ENCODE results near the gene TMEM204. TPM values are rescaled to one million over a fixed set of nuclear protein-coding genes. Genes with fewer than 3 reads are reported as not detected.

TMEM204 gene
- total RNA-seq, 1 experiment from 2014 or later: 0.42 TPM

- Histone ChIP-seq H3K4me3 (ENCODE audit: insufficient read depth, low read depth, low read length) (no peak overlapping the region), H3K27me3 (ENCODE audit: control insufficient read depth, insufficient read depth, low read length) (no peaks in the 10 kb centered on the region), H3K36me3 (replicated peaks; ENCODE audit: control insufficient read depth, insufficient read depth, low read length) (no peaks in the 10 kb centered on the region)
- no peak for DNase-seq
Measured at GRCh38 chr16:1525871-1526607, 7.4 kb upstream of the TMEM204 start.

DNA sequence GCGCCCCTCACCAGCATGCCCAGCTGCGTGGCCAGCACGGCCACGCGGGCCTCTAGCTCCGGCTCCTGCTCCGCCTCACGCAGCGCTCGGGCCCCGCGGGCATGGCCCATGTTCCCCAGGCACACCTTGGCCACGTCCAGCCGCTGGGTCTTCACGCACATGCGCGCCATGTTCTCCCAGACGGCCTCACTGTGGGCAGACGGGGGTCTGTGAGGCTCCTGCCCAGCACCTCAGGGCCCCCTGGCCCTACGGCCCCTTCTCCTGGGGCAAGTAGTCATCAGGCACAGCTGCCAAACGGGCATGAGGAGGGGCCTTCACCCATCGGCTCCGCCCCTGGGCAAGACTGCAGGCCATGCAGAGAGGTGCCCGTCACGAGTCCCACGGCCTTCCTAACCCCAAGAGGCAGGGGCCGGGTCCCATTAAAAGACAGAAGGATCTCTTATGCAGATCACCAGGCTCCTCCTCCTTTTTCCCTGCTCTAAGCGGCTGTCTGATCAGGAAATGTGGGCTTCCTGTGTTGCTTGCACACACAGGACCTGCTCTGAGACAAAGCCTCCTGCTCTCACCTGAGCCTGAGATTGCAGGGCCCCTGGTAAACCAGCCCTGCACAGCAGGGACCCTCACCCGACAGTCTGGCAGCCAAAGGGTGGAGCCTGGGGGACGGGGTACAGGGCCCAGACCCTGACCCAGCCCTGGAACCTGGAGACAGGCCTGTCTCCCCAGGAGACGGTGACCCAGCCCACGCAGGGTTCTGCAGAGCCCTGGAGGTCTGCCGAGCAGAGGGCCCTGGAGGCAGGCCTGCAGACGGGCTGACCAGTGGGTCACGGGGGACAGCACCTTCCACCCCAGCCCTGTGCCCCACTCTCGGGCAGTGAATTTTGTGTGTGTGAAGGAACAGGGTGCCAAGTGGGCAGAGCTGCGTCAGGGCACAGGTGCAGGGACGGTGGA, 6.6 kb upstream of the TMEM204 start:
- DNase-seq: no peak
- Histone ChIP-seq H3K36me3 (replicated peaks; ENCODE audit: control insufficient read depth, insufficient read depth, low read length) (no peaks in the 10 kb centered on the region), H3K4me3 (ENCODE audit: insufficient read depth, low read depth, low read length) (no peak overlapping the region), H3K27me3 (ENCODE audit: control insufficient read depth, insufficient read depth, low read length) (no peaks in the 10 kb centered on the region)

GRCh38 chr16:1527836-1528811, 5.3 kb upstream of the TMEM204 start:
- Histone ChIP-seq H3K27me3 (ENCODE audit: control insufficient read depth, insufficient read depth, low read length) (no peaks in the 10 kb centered on the region), H3K36me3 (replicated peaks; ENCODE audit: control insufficient read depth, insufficient read depth, low read length) (no peaks in the 10 kb centered on the region), H3K4me3 (ENCODE audit: insufficient read depth, low read depth, low read length) (no peak overlapping the region)
- no peak for DNase-seq

- Histone ChIP-seq H3K27me3 (ENCODE audit: control insufficient read depth, insufficient read depth, low read length) (no peaks in the 10 kb centered on the region), H3K4me3 (ENCODE audit: insufficient read depth, low read depth, low read length) (no peak overlapping the region), H3K36me3 (replicated peaks; ENCODE audit: control insufficient read depth, insufficient read depth, low read length) (no peaks in the 10 kb centered on the region)
- no peak for DNase-seq
Measured at GRCh38 chr16:1528921-1529537, 4.4 kb upstream of the TMEM204 start.

DNA sequence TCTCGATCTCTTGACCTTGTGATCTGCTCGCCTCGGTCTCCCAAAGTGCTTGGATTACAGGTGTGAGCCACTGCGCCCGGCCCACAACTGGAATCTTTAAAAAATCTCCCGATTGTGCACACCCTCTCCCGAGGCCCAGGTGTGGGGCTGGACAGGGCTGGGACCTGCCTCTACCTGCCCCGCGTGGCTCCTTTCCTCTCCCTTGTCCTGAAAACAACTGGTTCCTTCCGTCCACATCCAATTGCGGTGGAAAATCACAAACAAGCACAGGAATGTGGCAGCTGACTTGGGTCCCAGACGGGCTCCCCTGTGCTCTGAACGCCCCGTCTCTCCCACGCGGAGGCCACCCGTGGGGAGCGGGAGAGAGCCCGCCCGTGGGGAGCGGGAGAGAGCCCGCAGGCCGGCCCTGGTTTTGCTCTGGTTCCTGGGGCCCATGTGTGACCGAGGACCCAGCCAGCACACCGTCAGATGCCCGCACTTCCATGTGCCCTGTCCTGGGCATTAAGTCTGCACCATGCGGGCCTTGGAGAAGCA, 3.0 kb upstream of the TMEM204 start:
- Histone ChIP-seq H3K27me3 (ENCODE audit: control insufficient read depth, insufficient read depth, low read length) (no peaks in the 10 kb centered on the region), H3K4me3 (ENCODE audit: insufficient read depth, low read depth, low read length) (no peak overlapping the region)
- no peak for DNase-seq

GRCh38 chr16:1530883-1531637, 2.4 kb upstream of the TMEM204 start:
- DNase-seq: no peak
- H3K4me3 ChIP-seq (ENCODE audit: insufficient read depth, low read depth, low read length): no peak overlapping the region
- H3K27me3 ChIP-seq (ENCODE audit: control insufficient read depth, insufficient read depth, low read length): no peaks in the 10 kb centered on the region
- no peaks in the 10 kb centered on the region for H3K36me3 ChIP-seq (replicated peaks; ENCODE audit: control insufficient read depth, insufficient read depth, low read length)

More for the DNA sequence above, 3.0 kb upstream of the TMEM204 start:
- H3K36me3 ChIP-seq (replicated peaks; ENCODE audit: control insufficient read depth, insufficient read depth, low read length): no peaks in the 10 kb centered on the region

GRCh38 chr16:1531638-1531910, 1.9 kb upstream of the TMEM204 start:
- H3K36me3 ChIP-seq (replicated peaks; ENCODE audit: control insufficient read depth, insufficient read depth, low read length): no peaks in the 10 kb centered on the region
- H3K27me3 ChIP-seq (ENCODE audit: control insufficient read depth, insufficient read depth, low read length): no peaks in the 10 kb centered on the region
- no peak overlapping the region for H3K4me3 ChIP-seq (ENCODE audit: insufficient read depth, low read depth, low read length)
- no peak for DNase-seq

DNA sequence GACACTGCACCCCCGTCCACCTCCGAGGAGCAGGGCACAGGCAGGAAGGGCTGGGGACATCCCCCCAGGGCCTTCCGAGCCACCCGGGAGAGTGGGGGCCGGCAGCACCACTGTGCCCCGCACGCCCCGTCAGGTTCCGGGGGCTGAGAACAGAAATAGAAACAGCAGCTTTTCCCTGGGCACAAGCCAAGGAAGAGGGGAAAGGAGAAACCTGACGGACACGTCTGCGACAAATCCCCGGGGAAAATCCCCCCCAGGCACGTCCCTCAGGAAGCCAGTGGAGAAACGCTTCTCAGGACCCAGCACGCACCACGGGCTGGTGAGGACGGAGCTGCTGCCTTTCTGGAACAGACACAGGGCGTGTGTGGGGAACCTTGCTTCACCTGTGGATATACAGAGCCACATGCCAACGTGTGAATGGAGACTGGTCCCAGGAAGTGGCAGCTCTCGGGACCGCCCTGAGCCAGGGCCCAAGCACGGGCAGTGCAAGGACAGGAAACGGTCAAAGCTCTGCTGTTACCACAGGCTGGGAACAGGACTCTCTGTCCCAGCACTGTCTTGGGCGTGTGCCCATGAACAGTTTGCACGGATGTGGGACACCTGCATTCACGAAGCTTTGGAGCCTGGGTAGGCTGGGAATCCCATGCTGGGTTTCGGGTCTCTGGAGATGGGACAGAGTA, 1.2 kb upstream of the TMEM204 start:
- Histone ChIP-seq H3K4me3 (ENCODE audit: insufficient read depth, low read depth, low read length) (no peak overlapping the region), H3K36me3 (replicated peaks; ENCODE audit: control insufficient read depth, insufficient read depth, low read length) (no peaks in the 10 kb centered on the region), H3K27me3 (ENCODE audit: control insufficient read depth, insufficient read depth, low read length) (no peaks in the 10 kb centered on the region)
- DNase-seq: no peak

GRCh38 chr16:1532771-1533170, 695 bp upstream of the TMEM204 start:
- no peak for DNase-seq
- H3K27me3 ChIP-seq (ENCODE audit: control insufficient read depth, insufficient read depth, low read length): no peaks in the 10 kb centered on the region
- H3K36me3 ChIP-seq (replicated peaks; ENCODE audit: control insufficient read depth, insufficient read depth, low read length): no peaks in the 10 kb centered on the region
- H3K4me3 ChIP-seq (ENCODE audit: insufficient read depth, low read depth, low read length): no peak overlapping the region

DNA sequence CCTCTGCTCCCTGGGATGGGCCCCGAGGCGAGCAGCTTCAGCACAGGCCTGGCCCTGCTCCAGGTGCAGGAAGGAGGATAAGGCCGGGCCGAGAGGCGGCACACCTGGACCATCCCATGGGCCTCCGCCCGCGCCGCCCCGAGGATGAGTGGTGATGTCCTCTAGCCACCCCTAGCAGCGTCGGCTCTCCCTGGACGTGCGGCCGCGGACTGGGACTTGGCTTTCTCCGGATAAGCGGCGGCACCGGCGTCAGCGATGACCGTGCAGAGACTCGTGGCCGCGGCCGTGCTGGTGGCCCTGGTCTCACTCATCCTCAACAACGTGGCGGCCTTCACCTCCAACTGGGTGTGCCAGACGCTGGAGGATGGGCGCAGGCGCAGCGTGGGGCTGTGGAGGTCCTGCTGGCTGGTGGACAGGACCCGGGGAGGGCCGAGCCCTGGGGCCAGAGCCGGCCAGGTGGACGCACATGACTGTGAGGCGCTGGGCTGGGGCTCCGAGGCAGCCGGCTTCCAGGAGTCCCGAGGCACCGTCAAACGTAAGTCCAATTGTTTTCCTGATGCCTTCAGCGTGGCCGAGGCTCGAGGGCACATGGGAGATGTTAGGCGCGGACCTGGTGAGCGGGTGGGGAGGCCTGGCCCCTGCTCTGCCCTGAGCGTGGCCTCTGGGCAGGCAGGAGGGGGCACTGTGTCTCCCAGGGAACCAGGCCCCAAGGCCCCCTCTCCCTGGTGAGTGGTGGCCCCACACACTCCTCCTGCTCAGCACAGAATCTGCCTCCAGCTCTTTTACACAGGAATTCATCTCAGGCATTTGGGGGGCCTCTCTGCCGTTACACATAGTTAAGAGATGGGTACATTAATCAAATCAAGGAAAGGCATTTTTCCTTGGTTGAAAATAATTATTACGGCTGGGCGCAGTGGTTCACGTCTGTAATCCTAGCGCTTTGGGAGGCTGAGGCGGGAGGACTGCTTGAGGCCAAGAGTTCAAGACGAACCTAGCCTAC, 855 bp downstream of the TMEM204 start:
- peak; percentile 75 for DNase-seq
- Histone ChIP-seq H3K4me3 (ENCODE audit: insufficient read depth, low read depth, low read length) (no peak overlapping the region), H3K36me3 (replicated peaks; ENCODE audit: control insufficient read depth, insufficient read depth, low read length) (no peaks in the 10 kb centered on the region), H3K27me3 (ENCODE audit: control insufficient read depth, insufficient read depth, low read length) (no peaks in the 10 kb centered on the region)

- Histone ChIP-seq H3K27me3 (ENCODE audit: control insufficient read depth, insufficient read depth, low read length) (no peaks in the 10 kb centered on the region), H3K36me3 (replicated peaks; ENCODE audit: control insufficient read depth, insufficient read depth, low read length) (no peaks in the 10 kb centered on the region), H3K4me3 (ENCODE audit: insufficient read depth, low read depth, low read length) (no peak overlapping the region)
- DNase-seq: peak; percentile 75
Measured at GRCh38 chr16:1535391-1536291, 2.2 kb downstream of the TMEM204 start.

Data from H7 (cell line).